ENCODE data around the gene KRTAP5-8. TPM values are rescaled to one million over a fixed set of nuclear protein-coding genes. Genes with fewer than 3 reads are reported as not detected.

KRTAP5-8 gene
- total RNA-seq, 1 experiment from 2014 or later, result not detected

GRCh38 chr11:71496421-71496820 is 41.4 kb upstream of the KRTAP5-8 start:
- Histone ChIP-seq H3K27me3 (ENCODE audit: insufficient read depth, low read length) (no peaks in the 10 kb centered on the region), H3K4me1 (ENCODE audit: control insufficient read depth in 1 of 2, insufficient read depth in 2 of 2, low read length in 2 of 2) (peaks cover 10 to 11% of the 10 kb centered on the region in 2 experiments; a peak in 3 of 4 replicates), H3K9ac (ENCODE audit: low read length) (no peak overlapping the region), H3K4me2 (ENCODE audit: low read length) (no peak overlapping the region), H3K4me3 (replicated peaks in 1 of 2; ENCODE audit: low read depth in 1 of 2, low read length in 2 of 2) (no peak overlapping the region), H4K20me1 (ENCODE audit: insufficient read depth) (no peaks in the 10 kb centered on the region), H3K9me3 (ENCODE audit: control insufficient read depth in 1 of 2, insufficient read depth in 1 of 2, low read depth in 1 of 2, low read length in 2 of 2) (no peaks in the 10 kb centered on the region), H3K36me3 (ENCODE audit: control insufficient read depth in 1 of 2, insufficient read depth in 2 of 2, low read length in 2 of 2) (peaks cover 12% of the 10 kb centered on the region in 2 experiments; a peak in 2 of 4 replicates), H3K27ac (ENCODE audit: low read depth, low read length) (no peak overlapping the region), H3K9me2 (ENCODE audit: insufficient read depth) (no peaks in the 10 kb centered on the region), H2AFZ (ENCODE audit: low read depth, low read length, poor library complexity, severe bottlenecking) (no peak overlapping the region), H3K79me2 (ENCODE audit: insufficient read depth, low read length) (no peaks in the 10 kb centered on the region)
- intact Hi-C loops (cut with micrococcal nuclease), result no loop called here
- POLR2A ChIA-PET, result no interaction called here
- DNase-seq (ENCODE audit: low read depth, low spot score), result no peak
- TF ChIP-seq EZH2 (IDR thresholded peaks at IDR 0.05), result no peak
- no peak for ATAC-seq
- CTCF ChIA-PET, result no interaction called here
- BruUV-seq (replicated peaks), result no TSS peak
- RAD21 ChIA-PET (ENCODE audit: low non-redundant PET in 1 of 2, low total read pairs in 2 of 2, uncharacterized antibody in 2 of 2, unreplicated experiment in 2 of 2), result no interaction called here

DNA sequence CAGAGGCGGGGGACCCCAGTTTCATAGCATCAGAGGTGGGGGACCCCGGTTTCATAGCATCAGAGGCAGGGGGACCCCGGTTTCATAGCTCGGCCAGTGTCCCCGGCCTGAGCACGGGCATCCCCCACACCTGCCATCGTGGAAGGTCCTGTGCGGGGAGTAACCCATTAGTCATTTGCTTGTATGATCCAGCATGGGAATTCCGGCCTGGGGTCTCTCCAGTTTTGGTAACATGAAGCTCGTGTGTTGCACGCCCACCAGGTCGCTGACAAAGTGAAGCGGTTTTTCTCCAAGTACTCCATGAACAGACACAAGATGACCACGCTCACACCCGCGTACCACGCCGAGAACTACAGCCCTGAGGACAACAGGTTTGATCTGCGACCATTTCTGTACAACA is 39.7 kb upstream of the KRTAP5-8 start:
- H3K9me3 ChIP-seq (ENCODE audit: control insufficient read depth in 1 of 2, insufficient read depth in 1 of 2, low read depth in 1 of 2, low read length in 2 of 2), result no peaks in the 10 kb centered on the region
- intact Hi-C loops (cut with micrococcal nuclease), result no loop called here
- ChIA-PET POLR2A (no interaction called here), CTCF (no interaction called here), RAD21 (ENCODE audit: low non-redundant PET in 1 of 2, low total read pairs in 2 of 2, uncharacterized antibody in 2 of 2, unreplicated experiment in 2 of 2) (no interaction called here)
- peaks cover 9 to 12% of the 10 kb centered on the region in 2 experiments; a peak in 2 of 4 replicates for H3K36me3 ChIP-seq (ENCODE audit: control insufficient read depth in 1 of 2, insufficient read depth in 2 of 2, low read length in 2 of 2)
- H3K4me3 ChIP-seq (replicated peaks in 1 of 2; ENCODE audit: low read depth in 1 of 2, low read length in 2 of 2), result no peak overlapping the region
- no peaks in the 10 kb centered on the region for H3K79me2 ChIP-seq (ENCODE audit: insufficient read depth, low read length)
- H3K4me2 ChIP-seq (ENCODE audit: low read length), result no peak overlapping the region
- no peak for DNase-seq (ENCODE audit: low read depth, low spot score)
- H3K27ac ChIP-seq (ENCODE audit: low read depth, low read length), result no peak overlapping the region
- no TSS peak for BruUV-seq (replicated peaks)
- H3K4me1 ChIP-seq (ENCODE audit: control insufficient read depth in 1 of 2, insufficient read depth in 2 of 2, low read length in 2 of 2), result peaks cover 10 to 11% of the 10 kb centered on the region in 2 experiments; a peak in 3 of 4 replicates
- no peaks in the 10 kb centered on the region for H3K27me3 ChIP-seq (ENCODE audit: insufficient read depth, low read length)
- TF ChIP-seq SP1 (IDR thresholded peaks at IDR 0.05; ENCODE audit: low read depth), result no peak
- no peak for TF ChIP-seq FOSL1 (IDR thresholded peaks at IDR 0.05; ENCODE audit: low read depth)
- no peak for TF ChIP-seq CBX3 (IDR thresholded peaks at IDR 0.05; ENCODE audit: low read depth)
- no peak for TF ChIP-seq CEBPB (IDR thresholded peaks at IDR 0.05; ENCODE audit: low read depth)
- no peak for TF ChIP-seq POLR2AphosphoS5 (IDR thresholded peaks at IDR 0.05; ENCODE audit: low read depth, low read length)
- TF ChIP-seq EZH2phosphoT487 (IDR thresholded peaks at IDR 0.05; ENCODE audit: borderline replicate concordance), result no peak
- no peak for TF ChIP-seq EGR1 (IDR thresholded peaks at IDR 0.05; ENCODE audit: low read depth)
- TF ChIP-seq, protein P1, sequence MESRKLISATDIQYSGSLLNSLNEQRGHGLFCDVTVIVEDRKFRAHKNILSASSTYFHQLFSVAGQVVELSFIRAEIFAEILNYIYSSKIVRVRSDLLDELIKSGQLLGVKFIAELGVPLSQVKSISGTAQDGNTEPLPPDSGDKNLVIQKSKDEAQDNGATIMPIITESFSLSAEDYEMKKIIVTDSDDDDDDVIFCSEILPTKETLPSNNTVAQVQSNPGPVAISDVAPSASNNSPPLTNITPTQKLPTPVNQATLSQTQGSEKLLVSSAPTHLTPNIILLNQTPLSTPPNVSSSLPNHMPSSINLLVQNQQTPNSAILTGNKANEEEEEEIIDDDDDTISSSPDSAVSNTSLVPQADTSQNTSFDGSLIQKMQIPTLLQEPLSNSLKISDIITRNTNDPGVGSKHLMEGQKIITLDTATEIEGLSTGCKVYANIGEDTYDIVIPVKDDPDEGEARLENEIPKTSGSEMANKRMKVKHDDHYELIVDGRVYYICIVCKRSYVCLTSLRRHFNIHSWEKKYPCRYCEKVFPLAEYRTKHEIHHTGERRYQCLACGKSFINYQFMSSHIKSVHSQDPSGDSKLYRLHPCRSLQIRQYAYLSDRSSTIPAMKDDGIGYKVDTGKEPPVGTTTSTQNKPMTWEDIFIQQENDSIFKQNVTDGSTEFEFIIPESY (IDR thresholded peaks at IDR 0.05; ENCODE audit: extremely low read depth, insufficient replicate concordance, low read length), result no peak
- TF ChIP-seq SIN3A (IDR thresholded peaks at IDR 0.05; ENCODE audit: low read depth), result no peak
- TF ChIP-seq REST (IDR thresholded peaks at IDR 0.05; ENCODE audit: low read depth), result no peak
- TF ChIP-seq YY1 (IDR thresholded peaks at IDR 0.05; ENCODE audit: extremely low read depth, insufficient replicate concordance, low read depth, low read length), result no peak
- no peak for TF ChIP-seq SRF (IDR thresholded peaks at IDR 0.05; ENCODE audit: low read depth)
- no peak for ATAC-seq
- no peak overlapping the region for H2AFZ ChIP-seq (ENCODE audit: low read depth, low read length, poor library complexity, severe bottlenecking)
- H3K9ac ChIP-seq (ENCODE audit: low read length), result no peak overlapping the region
- H4K20me1 ChIP-seq (ENCODE audit: insufficient read depth), result no peaks in the 10 kb centered on the region
- H3K9me2 ChIP-seq (ENCODE audit: insufficient read depth), result no peaks in the 10 kb centered on the region

All from HCT116 (cell line).